ENCODE measurements around the gene DAPK1.

DNA sequence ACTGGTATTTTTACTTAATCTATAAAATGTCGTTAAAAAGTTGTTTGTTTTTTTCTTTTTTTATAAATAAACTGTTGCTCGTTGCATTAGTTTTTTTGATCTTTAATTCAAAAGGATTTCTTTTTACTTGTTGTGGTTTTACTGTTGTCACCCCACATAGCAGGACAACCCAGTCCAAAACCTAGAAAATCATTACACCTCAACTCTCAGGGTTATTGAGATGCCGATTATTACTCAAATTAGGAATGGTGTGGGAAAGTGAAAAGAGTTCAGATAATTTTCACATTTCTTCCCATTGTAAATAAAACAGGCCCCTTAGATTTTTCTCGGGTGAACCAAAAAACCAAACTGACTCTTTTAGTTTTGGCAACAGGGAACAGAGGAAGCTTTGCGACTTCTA is 210.9 kb downstream of the DAPK1 start:
- TF ChIP-seq CTCF (tag by site-specific recombination; IDR thresholded peaks at IDR 0.05) (no peak), ZNF664 (tag by site-specific recombination; IDR thresholded peaks at IDR 0.05) (no peak), ZNF311 (tag by site-specific recombination; IDR thresholded peaks at IDR 0.05; ENCODE audit: borderline replicate concordance) (no peak), ZNF26 (tag by site-specific recombination; IDR thresholded peaks at IDR 0.05) (no peak), ZSCAN18 (tag by site-specific recombination; IDR thresholded peaks at IDR 0.05) (no peak), ZFP41 (tag by site-specific recombination; IDR thresholded peaks at IDR 0.05; ENCODE audit: borderline replicate concordance) (no peak), ZBTB8A (tag by site-specific recombination; IDR thresholded peaks at IDR 0.05) (no peak)
- TF ChIP-seq, protein P1, sequence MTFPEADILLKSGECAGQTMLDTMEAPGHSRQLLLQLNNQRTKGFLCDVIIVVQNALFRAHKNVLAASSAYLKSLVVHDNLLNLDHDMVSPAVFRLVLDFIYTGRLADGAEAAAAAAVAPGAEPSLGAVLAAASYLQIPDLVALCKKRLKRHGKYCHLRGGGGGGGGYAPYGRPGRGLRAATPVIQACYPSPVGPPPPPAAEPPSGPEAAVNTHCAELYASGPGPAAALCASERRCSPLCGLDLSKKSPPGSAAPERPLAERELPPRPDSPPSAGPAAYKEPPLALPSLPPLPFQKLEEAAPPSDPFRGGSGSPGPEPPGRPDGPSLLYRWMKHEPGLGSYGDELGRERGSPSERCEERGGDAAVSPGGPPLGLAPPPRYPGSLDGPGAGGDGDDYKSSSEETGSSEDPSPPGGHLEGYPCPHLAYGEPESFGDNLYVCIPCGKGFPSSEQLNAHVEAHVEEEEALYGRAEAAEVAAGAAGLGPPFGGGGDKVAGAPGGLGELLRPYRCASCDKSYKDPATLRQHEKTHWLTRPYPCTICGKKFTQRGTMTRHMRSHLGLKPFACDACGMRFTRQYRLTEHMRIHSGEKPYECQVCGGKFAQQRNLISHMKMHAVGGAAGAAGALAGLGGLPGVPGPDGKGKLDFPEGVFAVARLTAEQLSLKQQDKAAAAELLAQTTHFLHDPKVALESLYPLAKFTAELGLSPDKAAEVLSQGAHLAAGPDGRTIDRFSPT (tag by site-specific recombination; IDR thresholded peaks at IDR 0.05), result no peak
- TF ChIP-seq, protein P2, sequence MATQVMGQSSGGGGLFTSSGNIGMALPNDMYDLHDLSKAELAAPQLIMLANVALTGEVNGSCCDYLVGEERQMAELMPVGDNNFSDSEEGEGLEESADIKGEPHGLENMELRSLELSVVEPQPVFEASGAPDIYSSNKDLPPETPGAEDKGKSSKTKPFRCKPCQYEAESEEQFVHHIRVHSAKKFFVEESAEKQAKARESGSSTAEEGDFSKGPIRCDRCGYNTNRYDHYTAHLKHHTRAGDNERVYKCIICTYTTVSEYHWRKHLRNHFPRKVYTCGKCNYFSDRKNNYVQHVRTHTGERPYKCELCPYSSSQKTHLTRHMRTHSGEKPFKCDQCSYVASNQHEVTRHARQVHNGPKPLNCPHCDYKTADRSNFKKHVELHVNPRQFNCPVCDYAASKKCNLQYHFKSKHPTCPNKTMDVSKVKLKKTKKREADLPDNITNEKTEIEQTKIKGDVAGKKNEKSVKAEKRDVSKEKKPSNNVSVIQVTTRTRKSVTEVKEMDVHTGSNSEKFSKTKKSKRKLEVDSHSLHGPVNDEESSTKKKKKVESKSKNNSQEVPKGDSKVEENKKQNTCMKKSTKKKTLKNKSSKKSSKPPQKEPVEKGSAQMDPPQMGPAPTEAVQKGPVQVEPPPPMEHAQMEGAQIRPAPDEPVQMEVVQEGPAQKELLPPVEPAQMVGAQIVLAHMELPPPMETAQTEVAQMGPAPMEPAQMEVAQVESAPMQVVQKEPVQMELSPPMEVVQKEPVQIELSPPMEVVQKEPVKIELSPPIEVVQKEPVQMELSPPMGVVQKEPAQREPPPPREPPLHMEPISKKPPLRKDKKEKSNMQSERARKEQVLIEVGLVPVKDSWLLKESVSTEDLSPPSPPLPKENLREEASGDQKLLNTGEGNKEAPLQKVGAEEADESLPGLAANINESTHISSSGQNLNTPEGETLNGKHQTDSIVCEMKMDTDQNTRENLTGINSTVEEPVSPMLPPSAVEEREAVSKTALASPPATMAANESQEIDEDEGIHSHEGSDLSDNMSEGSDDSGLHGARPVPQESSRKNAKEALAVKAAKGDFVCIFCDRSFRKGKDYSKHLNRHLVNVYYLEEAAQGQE (tag by site-specific recombination; IDR thresholded peaks at IDR 0.05), result no peak
